ENCODE data around the gene TRIP6.
A peak's percentile ranks its signal among the peaks of the same experiment; 100 is the strongest.
"Not testable (repeated sequence)": the region's sequence is repeated elsewhere in the genome, so short reads cannot be mapped to it uniquely, and the experiment has no call there.

TRIP6 gene

DNA sequence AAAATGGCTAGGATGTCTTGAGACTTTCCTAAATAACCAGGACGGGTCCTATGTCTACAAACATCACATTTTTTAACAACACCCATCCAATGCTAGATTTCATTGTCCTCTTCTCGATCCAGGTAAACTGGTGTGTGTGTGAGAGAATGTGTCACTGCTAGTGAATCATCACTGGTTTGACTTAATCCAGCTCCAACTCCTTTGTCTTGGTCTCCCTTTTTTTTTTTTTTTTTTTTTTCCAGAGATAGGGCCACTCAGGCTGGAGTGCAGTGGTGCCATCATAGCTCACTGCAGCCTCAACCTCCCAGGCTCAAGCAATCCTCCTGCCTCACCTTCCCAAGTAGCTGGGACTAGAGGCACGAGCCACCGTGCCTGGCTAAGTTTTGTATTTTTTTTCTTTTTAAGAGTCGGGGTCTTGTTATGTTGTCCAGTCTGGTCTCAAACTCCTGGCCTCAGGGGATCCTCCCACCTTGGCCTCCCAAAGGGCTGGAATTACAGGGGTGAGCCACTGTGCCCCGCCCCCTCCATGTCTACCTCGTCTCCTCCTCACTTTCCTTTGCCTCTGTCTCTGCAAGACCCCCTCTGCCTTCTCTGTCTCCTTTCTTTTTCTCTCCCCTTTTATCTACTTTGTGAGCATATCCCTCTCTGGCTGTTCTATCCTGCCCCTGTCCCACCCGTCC lies 24.5 kb downstream of the TRIP6 start:
- peak; percentile 54 for DNase-seq

- no peak for DNase-seq
Observed at GRCh38 chr7:100892364-100893317, 25.5 kb downstream of the TRIP6 start.

DNA sequence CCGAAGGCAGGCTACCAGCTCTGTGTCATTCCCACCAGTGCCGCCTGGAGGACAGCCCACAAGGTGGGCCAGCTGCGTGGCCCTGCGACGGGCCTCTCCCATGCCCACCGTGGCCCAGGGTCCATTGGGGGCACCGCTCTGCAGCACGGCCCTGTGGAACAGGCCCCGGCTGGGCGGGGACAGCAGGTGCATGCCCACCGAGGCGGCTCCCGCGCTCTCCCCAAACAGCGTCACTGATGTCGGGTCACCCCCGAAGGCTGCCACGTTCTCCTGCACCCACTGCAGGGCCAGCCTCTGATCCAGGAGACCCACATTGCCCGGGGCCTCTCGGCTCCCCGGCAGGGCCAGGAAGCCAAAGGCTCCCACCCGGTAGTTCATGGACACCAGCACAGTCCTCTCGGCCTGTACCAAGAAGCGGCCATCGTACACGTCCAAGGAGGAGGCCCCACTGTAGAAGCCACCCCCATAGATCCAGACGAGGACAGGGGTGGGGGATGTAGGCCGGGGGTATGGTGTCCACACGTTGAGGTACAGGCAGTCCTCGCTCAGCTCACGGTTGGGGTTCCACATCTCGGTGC lies 26.2 kb downstream of the TRIP6 start:
- no peak for DNase-seq

DNA sequence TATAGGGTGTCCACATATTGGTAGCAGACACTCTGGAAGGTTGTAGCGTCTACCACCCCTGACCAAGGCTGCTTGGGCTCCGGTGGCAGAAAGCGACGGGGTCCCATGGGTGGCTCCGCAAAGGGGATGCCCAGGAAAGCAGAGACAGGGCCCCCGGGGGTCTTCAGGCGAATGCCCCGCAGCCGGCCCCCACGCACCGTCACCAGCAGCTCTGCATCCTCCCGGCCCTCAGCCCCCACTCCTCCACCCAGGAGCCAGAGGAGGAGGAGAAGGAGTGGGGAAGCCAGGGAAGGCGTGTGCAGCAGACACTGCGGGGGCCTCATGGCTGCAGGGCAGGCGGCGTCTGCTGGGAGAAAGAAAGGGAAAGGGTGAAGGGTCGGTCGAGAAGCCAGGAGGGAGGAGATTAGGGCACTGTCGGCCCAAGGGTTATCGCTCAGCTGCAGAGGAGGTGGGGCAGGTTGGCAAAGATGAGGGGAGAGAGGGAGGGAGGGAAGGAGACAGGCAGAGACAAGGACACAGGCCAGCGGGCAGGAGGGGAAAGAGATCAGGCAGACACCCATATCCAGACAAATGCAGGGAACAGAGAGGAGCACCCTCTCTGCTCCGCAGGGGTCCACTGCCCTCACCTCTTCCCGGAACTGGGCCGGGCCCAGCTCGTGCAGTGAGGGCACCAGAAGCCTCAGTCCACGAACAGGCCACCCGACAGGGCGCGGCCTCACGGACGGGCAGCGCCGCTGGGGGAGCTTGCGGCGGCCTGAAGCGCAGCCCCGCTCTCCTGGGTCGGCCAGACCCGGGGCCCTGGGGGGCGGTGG lies 26.9 kb downstream of the TRIP6 start:
- no peak for DNase-seq

- peak; percentile 18 for DNase-seq
Observed at GRCh38 chr7:100894860-100895700, 27.9 kb downstream of the TRIP6 start.

DNA sequence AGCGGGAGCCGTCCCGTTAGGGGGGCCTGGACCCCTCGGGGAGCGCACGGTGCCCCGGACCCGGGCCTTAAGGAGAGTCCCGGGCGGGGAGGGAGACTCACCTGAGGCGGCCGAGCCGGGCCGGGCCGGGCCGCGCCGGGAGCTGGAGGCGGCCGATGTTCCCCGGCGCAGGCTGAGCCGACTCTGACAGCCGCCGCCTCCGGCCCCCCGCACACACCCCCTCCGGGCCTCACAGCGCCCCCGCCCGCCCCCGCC lies 28.4 kb downstream of the TRIP6 start, which contains the start of gene ACHE:
Gene ACHE, minus strand, starts transcription at position 188 of the 255 bp plus-strand sequence. CDS start 1,656 bp downstream, outside the sequence.
- no peak for DNase-seq

GRCh38 chr7:100895956-100896731 lies 29.0 kb downstream of the TRIP6 start:
- DNase-seq, result no peak

- no peak for DNase-seq
Observed at GRCh38 chr7:100896732-100897608, 29.8 kb downstream of the TRIP6 start.

DNA sequence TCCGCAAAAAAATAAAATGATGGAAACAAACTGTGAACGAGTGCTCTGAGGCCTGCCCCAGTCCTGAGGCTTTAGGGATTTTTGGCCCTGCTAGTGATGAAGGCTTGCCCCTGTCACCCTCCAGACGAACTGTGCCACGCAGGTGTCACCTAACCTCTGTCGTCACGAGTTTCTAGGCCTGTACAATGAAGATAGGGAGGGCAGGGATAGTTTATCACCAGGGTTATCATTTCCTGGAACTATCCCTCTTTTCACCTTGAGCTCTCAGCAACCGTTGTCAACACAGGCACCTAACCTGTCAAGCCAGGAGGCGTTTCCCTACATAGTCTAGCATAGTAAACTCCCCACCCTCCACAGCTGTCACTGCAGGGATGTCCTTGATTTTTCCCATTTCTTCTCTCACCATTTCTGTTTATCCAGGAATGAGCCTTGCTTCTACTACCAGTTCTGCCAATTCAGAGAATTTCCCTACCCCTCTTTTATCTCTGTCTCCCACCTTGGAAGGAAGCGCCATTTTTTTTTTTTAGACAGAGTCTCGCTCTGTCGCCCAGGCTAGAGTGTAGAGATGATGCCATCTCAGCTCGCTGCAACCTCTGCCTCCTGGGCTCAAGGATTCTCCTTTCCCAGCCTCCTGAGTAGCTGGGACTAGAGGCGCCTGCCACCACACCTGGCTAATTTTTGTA lies 30.7 kb downstream of the TRIP6 start:
- no peak for DNase-seq

DNA sequence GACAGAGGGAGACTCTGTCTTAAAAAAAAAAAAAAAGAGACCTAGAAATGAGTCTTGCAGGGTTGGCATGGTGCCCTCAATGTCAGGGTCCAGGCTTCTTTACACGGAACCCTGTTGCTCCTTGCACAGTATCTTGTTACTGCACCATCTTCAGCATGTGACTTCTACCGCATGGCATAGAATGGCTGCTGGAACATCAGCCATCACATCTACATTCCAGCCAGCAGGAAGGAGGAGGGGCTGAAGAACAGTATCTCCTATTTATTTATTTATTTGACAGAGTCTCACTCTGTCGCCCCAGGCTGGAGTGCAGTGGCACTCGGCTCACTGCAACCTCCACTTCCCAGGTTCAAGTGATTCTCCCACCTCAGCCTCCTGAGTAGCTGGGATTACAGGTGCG lies 32.2 kb downstream of the TRIP6 start:
- no peak for DNase-seq

DNA sequence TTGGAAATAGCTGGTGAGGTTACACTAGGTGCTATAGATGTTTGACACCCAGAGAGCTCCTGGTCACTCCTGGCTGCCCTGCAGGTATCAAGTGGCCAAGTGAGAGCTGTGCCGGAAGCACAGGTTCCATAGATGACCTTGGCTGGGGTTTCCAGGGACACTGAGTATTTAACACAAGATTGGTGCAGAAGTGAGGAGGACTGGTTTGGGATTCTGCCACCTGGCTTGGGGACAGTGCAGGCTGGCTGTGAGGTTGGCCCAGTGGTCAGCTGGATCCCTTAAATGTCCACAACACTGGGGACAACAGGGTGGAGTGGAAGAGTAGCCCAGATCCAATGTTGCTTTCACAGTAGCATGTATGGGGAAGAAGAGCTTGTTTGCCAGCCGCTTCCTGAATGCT lies 33.8 kb downstream of the TRIP6 start:
- no peak for DNase-seq

DNA sequence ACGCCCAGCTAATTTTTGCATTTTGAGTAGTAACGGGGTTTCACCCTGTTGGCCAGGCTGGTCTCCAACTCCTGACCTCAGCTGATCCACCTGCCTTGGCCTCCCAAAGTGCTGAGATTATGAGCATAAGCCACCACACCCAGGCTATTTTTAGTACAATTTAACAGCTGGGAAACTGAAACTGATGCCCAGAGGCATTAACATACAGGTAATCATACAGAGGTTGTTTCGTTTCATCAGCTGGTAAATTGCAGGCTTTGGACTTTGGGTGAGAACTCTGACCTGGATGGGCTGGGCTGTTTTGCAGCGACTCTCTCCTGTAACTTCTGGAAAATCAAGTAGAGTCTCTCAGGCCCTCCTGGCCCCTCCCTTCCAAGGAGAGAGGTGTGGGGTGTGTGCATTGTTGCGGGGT lies 34.7 kb downstream of the TRIP6 start:
- DNase-seq, result no peak

DNA sequence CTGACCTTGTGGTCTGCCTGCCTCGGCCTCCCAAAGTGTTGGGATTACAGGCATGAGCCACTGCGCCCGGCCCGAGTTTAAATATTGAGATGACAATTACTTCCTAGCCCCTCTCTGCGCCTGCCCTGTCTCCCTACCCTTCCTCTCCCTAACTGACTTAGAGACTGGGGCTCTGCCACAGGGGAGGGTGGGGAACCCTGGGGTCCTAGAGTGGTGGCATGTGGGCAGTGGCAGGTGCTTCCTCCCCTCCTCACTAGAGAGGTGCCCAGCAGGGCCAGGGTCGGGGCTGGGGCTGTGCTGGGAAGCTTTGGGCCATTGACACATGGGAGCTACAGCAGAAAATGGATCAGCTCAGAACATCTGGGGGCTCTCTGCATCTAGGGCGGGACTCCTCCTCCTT lies 35.5 kb downstream of the TRIP6 start:
- no peak for DNase-seq

DNA sequence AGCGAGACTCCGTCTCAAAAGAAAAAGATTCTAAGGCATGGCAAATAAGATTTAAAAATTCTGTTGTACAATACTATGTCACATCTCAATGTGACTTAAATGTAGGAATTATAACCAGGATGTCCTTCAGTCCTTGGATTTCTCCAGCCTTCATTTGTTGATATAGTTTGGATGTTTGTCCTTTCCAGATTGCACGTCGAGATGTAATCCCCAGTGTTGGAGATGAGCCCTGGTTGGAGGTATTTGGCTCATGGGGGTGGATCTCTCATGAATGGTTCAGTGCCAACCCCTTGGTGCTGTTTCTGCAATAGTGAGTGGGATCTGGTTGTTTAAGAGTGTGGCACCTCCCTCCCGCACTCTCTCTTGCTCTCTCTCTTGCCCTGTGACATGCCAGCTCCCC lies 41.3 kb downstream of the TRIP6 start:
- DNase-seq, result no peak

DNA sequence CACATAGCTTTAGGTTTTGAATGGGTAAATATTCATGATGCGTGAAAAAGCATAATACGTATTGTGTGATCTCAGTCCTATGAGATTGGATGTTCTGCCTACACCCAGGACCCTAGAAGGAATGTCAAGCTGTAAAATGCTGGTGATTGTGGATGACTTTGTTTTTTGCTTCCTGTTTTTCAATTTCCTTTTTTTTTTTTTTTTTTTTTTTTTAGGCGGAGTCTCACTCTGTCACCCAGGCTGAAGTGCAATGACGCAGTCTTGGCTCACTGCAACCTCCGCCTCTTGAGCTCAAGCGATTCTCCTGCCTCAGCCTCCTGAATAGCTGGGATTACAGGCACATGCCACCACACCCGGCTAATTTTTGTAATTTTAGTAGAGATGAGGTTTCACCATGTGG lies 43.3 kb downstream of the TRIP6 start:
- DNase-seq, result not testable (repeated sequence)

- no peak for DNase-seq
Observed at GRCh38 chr7:100911484-100911883, 44.3 kb downstream of the TRIP6 start.

DNA sequence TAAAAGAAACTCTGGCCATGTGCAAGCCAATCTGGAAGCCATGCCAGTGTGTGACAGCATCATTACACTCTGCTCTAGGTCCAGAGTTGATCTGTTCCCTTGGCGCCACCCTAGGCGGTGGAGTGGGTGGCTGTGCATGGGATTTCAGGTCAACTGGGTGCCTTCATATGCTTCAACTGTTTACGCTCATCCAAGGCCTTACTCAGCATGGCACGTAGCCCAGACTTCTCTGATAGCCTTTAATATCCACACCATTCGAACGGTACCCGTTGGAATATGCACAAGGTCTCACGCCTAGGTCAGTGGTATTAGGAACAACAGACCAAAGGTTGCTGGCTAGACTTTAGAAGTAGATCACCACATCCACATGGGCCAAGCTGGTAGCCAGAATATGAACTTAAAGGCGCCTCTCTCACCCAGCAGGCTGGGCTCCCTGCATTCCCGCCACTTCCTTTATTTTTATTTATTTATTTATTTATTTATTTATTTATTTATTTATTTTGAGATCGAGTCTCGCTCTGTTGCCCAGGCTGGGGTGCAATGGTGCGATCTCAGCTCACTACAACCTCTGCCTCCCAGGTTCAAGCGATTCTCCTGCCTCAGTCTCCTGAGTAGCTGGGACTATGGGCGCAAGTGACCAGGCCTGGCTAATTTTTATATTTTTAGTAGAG lies 47.2 kb downstream of the TRIP6 start:
- no peak for DNase-seq

GRCh38 chr7:100914879-100915447 lies 47.8 kb downstream of the TRIP6 start:
- DNase-seq, result no peak

- DNase-seq, result not testable (repeated sequence)
Observed at GRCh38 chr7:100919335-100919734, 52.1 kb downstream of the TRIP6 start.

Measured in fibroblast of skin of right biceps (primary cell).